Measurements from ENCODE around the gene PRCD.

DNA sequence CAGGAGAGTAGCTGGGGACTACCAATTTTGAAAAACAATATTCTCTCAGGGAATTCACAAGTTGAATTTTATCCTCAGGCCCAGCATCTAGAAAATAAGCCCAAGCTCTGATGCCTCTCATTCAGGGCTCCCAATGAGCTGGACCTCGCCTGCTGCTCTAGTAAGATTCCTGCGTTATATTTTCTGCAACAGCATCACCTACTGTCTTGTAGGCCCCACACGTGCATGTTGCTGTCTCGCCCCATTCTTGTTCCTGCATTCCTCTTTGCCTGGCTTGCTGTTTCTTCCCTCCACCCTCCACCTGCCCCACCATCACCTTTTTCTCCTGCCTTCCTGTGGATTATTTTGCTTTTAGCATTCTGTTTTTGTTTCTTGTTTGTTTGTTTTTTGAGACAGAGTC lies 54.1 kb downstream of the PRCD start:
- TF ChIP-seq, protein P1, sequence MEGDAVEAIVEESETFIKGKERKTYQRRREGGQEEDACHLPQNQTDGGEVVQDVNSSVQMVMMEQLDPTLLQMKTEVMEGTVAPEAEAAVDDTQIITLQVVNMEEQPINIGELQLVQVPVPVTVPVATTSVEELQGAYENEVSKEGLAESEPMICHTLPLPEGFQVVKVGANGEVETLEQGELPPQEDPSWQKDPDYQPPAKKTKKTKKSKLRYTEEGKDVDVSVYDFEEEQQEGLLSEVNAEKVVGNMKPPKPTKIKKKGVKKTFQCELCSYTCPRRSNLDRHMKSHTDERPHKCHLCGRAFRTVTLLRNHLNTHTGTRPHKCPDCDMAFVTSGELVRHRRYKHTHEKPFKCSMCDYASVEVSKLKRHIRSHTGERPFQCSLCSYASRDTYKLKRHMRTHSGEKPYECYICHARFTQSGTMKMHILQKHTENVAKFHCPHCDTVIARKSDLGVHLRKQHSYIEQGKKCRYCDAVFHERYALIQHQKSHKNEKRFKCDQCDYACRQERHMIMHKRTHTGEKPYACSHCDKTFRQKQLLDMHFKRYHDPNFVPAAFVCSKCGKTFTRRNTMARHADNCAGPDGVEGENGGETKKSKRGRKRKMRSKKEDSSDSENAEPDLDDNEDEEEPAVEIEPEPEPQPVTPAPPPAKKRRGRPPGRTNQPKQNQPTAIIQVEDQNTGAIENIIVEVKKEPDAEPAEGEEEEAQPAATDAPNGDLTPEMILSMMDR (IDR thresholded peaks at IDR 0.05) = no peak
- no peak for TF ChIP-seq ZFX (IDR thresholded peaks at IDR 0.05; ENCODE audit: borderline replicate concordance)

Data from 22Rv1 (cell line).